Mesendoderm (in vitro differentiated cells): ENCODE data around the gene KRT38.

Experiments used
- DNase-seq: peaks from one replicate; pipeline ENCODE4 v3.0.0; 2013
- H2AK5ac ChIP-seq: 2 replicates; pipeline ENCODE4 v1.6.1; 2013; ENCODE audit warnings: low read length, inconsistent platforms
- H2BK120ac ChIP-seq: 2 replicates; pipeline ENCODE4 v1.6.1; 2013; ENCODE audit warnings: low read depth, mild to moderate bottlenecking, low read length, moderate library complexity, mixed read lengths
- H2BK15ac ChIP-seq: replicated peaks from 2 replicates; pipeline ENCODE4 v1.6.1; 2013; ENCODE audit warnings: low read depth, mild to moderate bottlenecking, moderate library complexity
- H2BK5ac ChIP-seq: 2 replicates; pipeline ENCODE4 v1.6.1; 2013; ENCODE audit warnings: low read length, inconsistent platforms
- H3K18ac ChIP-seq: 2 replicates; pipeline ENCODE4 v1.6.1; 2013; ENCODE audit warnings: mild to moderate bottlenecking, low read length, mixed read lengths
- H3K23ac ChIP-seq: one replicate; pipeline ENCODE4 v1.6.1; 2013; ENCODE audit warnings: low read length
- H3K27ac ChIP-seq: 2 replicates; pipeline ENCODE4 v1.5.1; 2013; ENCODE audit warnings: low read depth, mild to moderate bottlenecking, inconsistent platforms, low read length, moderate library complexity
- H3K27me3 ChIP-seq: 2 replicates; pipeline ENCODE4 v1.6.1; 2013; ENCODE audit warnings: low read length, control low read depth, mild to moderate bottlenecking, inconsistent platforms; ENCODE audit not compliant: insufficient read depth, poor library complexity
- H3K36me3 ChIP-seq: 2 replicates; pipeline ENCODE4 v1.6.1; 2013; ENCODE audit warnings: low read length, inconsistent platforms; ENCODE audit not compliant: control insufficient read depth, insufficient read depth
- H3K4ac ChIP-seq: one replicate; pipeline ENCODE4 v1.6.1; 2013; ENCODE audit warnings: low read depth, mild to moderate bottlenecking, low read length, moderate library complexity
- H3K4me1 ChIP-seq: 2 replicates; pipeline ENCODE4 v1.6.1; 2013; ENCODE audit warnings: low read depth, low read length, inconsistent platforms; ENCODE audit not compliant: control insufficient read depth
- H3K4me2 ChIP-seq: 2 replicates; pipeline ENCODE4 v1.6.1; 2013; ENCODE audit warnings: low read length
- H3K4me3 ChIP-seq: 2 replicates; pipeline ENCODE4 v1.5.1; 2013; ENCODE audit warnings: mild to moderate bottlenecking, low read length
- H3K56ac ChIP-seq: one replicate; pipeline ENCODE4 v1.6.1; 2013; ENCODE audit warnings: low read length
- H3K79me1 ChIP-seq: 2 replicates; pipeline ENCODE4 v1.6.1; 2013; ENCODE audit warnings: low read length, inconsistent platforms
- H3K79me2 ChIP-seq: 2 replicates; pipeline ENCODE4 v1.6.1; 2013; ENCODE audit warnings: mild to moderate bottlenecking, low read length; ENCODE audit not compliant: control insufficient read depth, insufficient read depth
- H3K9ac ChIP-seq: 2 replicates; pipeline ENCODE4 v1.6.1; 2013; ENCODE audit warnings: low read length, inconsistent platforms
- H4K5ac ChIP-seq: one replicate; pipeline ENCODE4 v1.6.1; 2013; ENCODE audit warnings: low read length
- H4K8ac ChIP-seq: one replicate; pipeline ENCODE4 v1.6.1; 2013; ENCODE audit warnings: low read depth, mild to moderate bottlenecking, control low read depth, low read length, moderate library complexity
- WGBS: extraction: QIAGEN DNeasy Blood & Tissue Kit; methylation state at CpG from one replicate; pipeline ENCODE4 v1.1.7; 2013; ENCODE audit warnings: low lambda C conversion rate, missing lambda C conversion rate; ENCODE audit not compliant: insufficient coverage; ENCODE audit errors: extremely low coverage; 5-methylcytosine and 5-hydroxymethylcytosine counted together

Gene KRT38

DNA sequence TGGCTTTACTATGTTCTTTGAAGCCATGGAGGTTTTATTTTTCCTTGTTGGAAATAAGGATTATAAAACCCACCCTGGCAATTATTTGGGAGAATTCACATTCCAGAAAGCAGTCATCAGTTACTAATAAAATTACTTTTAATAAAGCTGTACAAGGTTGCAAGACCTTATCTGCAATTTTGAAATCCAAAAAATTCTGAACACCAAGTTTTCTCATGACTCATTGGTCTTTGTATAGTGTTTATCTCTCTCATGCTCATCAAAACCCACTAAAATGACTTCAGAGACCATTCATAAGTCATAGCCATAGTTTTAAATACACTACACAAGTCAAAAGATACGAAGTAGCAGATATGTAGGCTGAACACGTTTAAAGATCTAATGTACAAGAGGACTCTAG lies 6.0 kb upstream of the KRT38 start:
- Histone ChIP-seq H3K27me3 (no peaks in the 10 kb centered on the region), H3K79me2 (no peaks in the 10 kb centered on the region), H3K79me1 (no peaks in the 10 kb centered on the region), H3K36me3 (no peaks in the 10 kb centered on the region), H2BK120ac (no peak overlapping the region), H3K23ac (no peak overlapping the region), H3K9ac (no peak overlapping the region), H2AK5ac (no peak overlapping the region), H2BK15ac (no peak overlapping the region), H4K8ac (no peak overlapping the region), H3K4me1 (no peaks in the 10 kb centered on the region), H2BK5ac (no peak overlapping the region), H3K18ac (no peak overlapping the region), H3K56ac (no peak overlapping the region), H3K27ac (no peak overlapping the region), H3K4me2 (no peak overlapping the region), H4K5ac (no peak overlapping the region), H3K4me3 (no peak overlapping the region), H3K4ac (no peak overlapping the region)
- no peak for DNase-seq
- no CpG with 5 or more reads among the region's 2 CpGs for WGBS

DNA sequence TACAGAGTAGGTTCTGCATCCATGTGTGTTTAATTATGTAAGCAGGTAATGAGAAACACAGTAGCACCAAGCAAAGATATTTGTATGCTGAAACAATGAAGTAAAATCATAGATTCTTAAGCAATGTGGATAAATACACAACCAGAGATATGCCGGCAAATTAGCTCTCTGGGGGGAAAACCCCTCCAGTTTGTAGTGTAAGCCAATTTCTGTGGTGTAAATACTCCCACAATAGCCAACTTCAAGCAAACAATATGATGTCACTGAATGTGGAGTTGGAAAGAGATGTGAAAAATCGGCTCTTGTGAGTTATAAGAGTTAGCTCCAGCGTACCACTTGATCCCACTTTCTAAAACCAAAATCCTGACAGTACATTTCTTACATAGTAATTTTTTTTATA lies 3.9 kb upstream of the KRT38 start:
- no CpG with 5 or more reads among the region's 3 CpGs for WGBS
- Histone ChIP-seq H3K23ac (no peak overlapping the region), H3K9ac (no peak overlapping the region)

DNA sequence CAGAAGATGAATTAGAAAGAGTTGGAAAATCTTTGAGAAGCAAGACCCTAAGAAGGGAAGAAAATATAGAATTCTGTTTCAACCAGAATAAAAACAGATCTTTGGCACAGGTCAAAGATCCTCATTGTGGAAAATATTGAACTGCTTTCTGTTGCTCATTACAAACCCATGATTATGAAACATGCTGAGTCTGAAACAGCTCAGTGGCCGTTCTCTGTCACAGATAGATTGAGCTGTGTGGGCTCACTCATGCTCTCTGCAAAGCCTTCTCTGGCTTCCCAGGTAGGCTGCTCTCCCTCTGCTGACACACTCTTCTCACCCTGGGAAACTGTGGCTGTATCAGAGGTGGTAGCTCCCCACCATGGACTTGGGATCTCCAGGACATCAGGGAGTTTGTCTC lies 3.4 kb upstream of the KRT38 start:
- Histone ChIP-seq H3K23ac (no peak overlapping the region), H3K4me2 (no peak overlapping the region), H3K4ac (no peak overlapping the region), H3K79me1 (no peaks in the 10 kb centered on the region), H2BK15ac (no peak overlapping the region), H3K18ac (no peak overlapping the region), H3K27ac (no peak overlapping the region), H3K4me1 (no peaks in the 10 kb centered on the region), H3K79me2 (no peaks in the 10 kb centered on the region), H4K5ac (no peak overlapping the region), H3K36me3 (no peaks in the 10 kb centered on the region), H2BK120ac (no peak overlapping the region), H4K8ac (no peak overlapping the region), H3K9ac (no peak overlapping the region), H3K56ac (no peak overlapping the region), H3K4me3 (no peak overlapping the region), H2BK5ac (no peak overlapping the region), H3K27me3 (no peaks in the 10 kb centered on the region), H2AK5ac (no peak overlapping the region)
- no CpG with 5 or more reads among the region's 1 CpG for WGBS
- DNase-seq = no peak

More for the DNA sequence above, 3.9 kb upstream of the KRT38 start:
- Histone ChIP-seq H3K79me2 (no peaks in the 10 kb centered on the region), H3K79me1 (no peaks in the 10 kb centered on the region), H3K4ac (no peak overlapping the region), H2BK120ac (no peak overlapping the region), H3K36me3 (no peaks in the 10 kb centered on the region), H3K27ac (no peak overlapping the region), H2AK5ac (no peak overlapping the region), H2BK5ac (no peak overlapping the region), H3K4me3 (no peak overlapping the region), H3K4me1 (no peaks in the 10 kb centered on the region), H3K56ac (no peak overlapping the region), H2BK15ac (no peak overlapping the region), H3K18ac (no peak overlapping the region), H4K5ac (no peak overlapping the region), H4K8ac (no peak overlapping the region), H3K27me3 (no peaks in the 10 kb centered on the region), H3K4me2 (no peak overlapping the region)
- no peak for DNase-seq

GRCh38 chr17:41442739-41443138 lies 2.0 kb upstream of the KRT38 start:
- H2BK15ac ChIP-seq = no peak overlapping the region
- H3K4ac ChIP-seq = no peak overlapping the region
- H4K8ac ChIP-seq = no peak overlapping the region
- no peak overlapping the region for H3K18ac ChIP-seq
- H3K4me1 ChIP-seq = no peaks in the 10 kb centered on the region
- H2AK5ac ChIP-seq = no peak overlapping the region
- DNase-seq = no peak
- H3K27me3 ChIP-seq = no peaks in the 10 kb centered on the region
- H4K5ac ChIP-seq = no peak overlapping the region
- H3K36me3 ChIP-seq = no peaks in the 10 kb centered on the region
- no peak overlapping the region for H3K23ac ChIP-seq
- H3K79me1 ChIP-seq = no peaks in the 10 kb centered on the region
- no peak overlapping the region for H3K56ac ChIP-seq
- no peak overlapping the region for H3K4me2 ChIP-seq
- no peak overlapping the region for H3K27ac ChIP-seq
- no peak overlapping the region for H2BK120ac ChIP-seq
- H2BK5ac ChIP-seq = no peak overlapping the region
- no peaks in the 10 kb centered on the region for H3K79me2 ChIP-seq
- no peak overlapping the region for H3K4me3 ChIP-seq
- H3K9ac ChIP-seq = no peak overlapping the region
- WGBS = no CpG with 5 or more reads among the region's 4 CpGs

DNA sequence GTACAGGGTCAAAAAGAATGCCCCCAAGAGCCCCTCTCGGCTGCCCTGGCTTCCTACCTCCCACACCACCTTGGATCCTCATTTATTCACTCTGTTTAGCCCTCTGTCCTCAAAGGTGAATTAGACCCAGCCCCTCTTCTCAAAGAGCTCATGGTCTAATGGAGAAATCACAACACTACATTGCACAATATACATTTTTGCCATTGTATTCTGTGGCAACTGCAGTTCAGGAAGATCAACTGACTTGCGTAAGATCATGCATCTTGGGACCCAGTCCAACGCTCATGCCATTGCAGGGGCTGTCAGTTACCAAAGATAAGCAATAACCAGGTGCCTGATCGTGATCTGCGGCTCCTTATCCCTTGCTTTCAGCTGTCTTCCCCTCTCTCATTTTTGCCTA lies 1.4 kb downstream of the KRT38 start:
- no peak overlapping the region for H2AK5ac ChIP-seq
- no peak overlapping the region for H3K56ac ChIP-seq
- H4K5ac ChIP-seq = no peak overlapping the region
- H3K4ac ChIP-seq = no peak overlapping the region
- no peaks in the 10 kb centered on the region for H3K79me2 ChIP-seq
- H2BK15ac ChIP-seq = no peak overlapping the region
- no peaks in the 10 kb centered on the region for H3K79me1 ChIP-seq
- no peak overlapping the region for H3K18ac ChIP-seq
- no peak overlapping the region for H4K8ac ChIP-seq
- no peak overlapping the region for H3K23ac ChIP-seq
- H3K9ac ChIP-seq = no peak overlapping the region
- no peak overlapping the region for H2BK120ac ChIP-seq
- no CpG with 5 or more reads among the region's 5 CpGs for WGBS
- H3K27ac ChIP-seq = no peak overlapping the region
- no peaks in the 10 kb centered on the region for H3K36me3 ChIP-seq
- no peaks in the 10 kb centered on the region for H3K27me3 ChIP-seq
- no peak overlapping the region for H3K4me2 ChIP-seq
- H3K4me1 ChIP-seq = no peaks in the 10 kb centered on the region
- no peak overlapping the region for H3K4me3 ChIP-seq
- no peak overlapping the region for H2BK5ac ChIP-seq
- no peak for DNase-seq

GRCh38 chr17:41437769-41438168 lies 3.0 kb downstream of the KRT38 start:
- H3K4me3 ChIP-seq = no peak overlapping the region
- no peaks in the 10 kb centered on the region for H3K4me1 ChIP-seq
- no peak overlapping the region for H2BK15ac ChIP-seq
- H3K79me1 ChIP-seq = no peaks in the 10 kb centered on the region
- H3K36me3 ChIP-seq = no peaks in the 10 kb centered on the region
- no peak overlapping the region for H4K5ac ChIP-seq
- H3K23ac ChIP-seq = no peak overlapping the region
- no peak overlapping the region for H3K9ac ChIP-seq
- no CpG with 5 or more reads among the region's 9 CpGs for WGBS
- DNase-seq = no peak
- H3K56ac ChIP-seq = no peak overlapping the region
- H3K27me3 ChIP-seq = no peaks in the 10 kb centered on the region
- no peak overlapping the region for H2BK5ac ChIP-seq
- H3K79me2 ChIP-seq = no peaks in the 10 kb centered on the region
- H3K18ac ChIP-seq = no peak overlapping the region
- H2BK120ac ChIP-seq = no peak overlapping the region
- H3K4ac ChIP-seq = no peak overlapping the region
- no peak overlapping the region for H4K8ac ChIP-seq
- H3K4me2 ChIP-seq = no peak overlapping the region
- H2AK5ac ChIP-seq = no peak overlapping the region
- no peak overlapping the region for H3K27ac ChIP-seq
